ENCODE results near the gene ABHD3. TPM values are rescaled to one million over a fixed set of nuclear protein-coding genes. Genes with fewer than 3 reads are reported as not detected.

ABHD3 gene
- polyA plus RNA-seq, 1 donor (not counting 4 experiments of a cell fraction or from before 2014, with no cell fraction given): 31.6 TPM

GRCh38 chr18:21743166-21743832, 38.7 kb upstream of the ABHD3 start:
- Histone ChIP-seq H3K9ac (ENCODE audit: control insufficient read depth, extremely low read depth, insufficient read depth, low read length) (no peak overlapping the region), H3K4me3 (ENCODE audit: control insufficient read depth in 2 of 3, extremely low read depth in 1 of 3, insufficient read depth in 2 of 3, low read depth in 1 of 3, low read length in 3 of 3) (peak overlapping the region in 1 of 3 experiments; percentile 99), H3K4me1 (ENCODE audit: control insufficient read depth, extremely low read depth, insufficient read depth, low read length) (peaks cover 9% of the 10 kb centered on the region), H3K4me2 (ENCODE audit: control insufficient read depth, extremely low read depth, insufficient read depth, low read depth, low read length) (peak overlapping the region; percentile 93), H3K27ac (ENCODE audit: control insufficient read depth, insufficient read depth, low read length) (no peak overlapping the region), H3K9me3 (ENCODE audit: control insufficient read depth, low read depth, low read length) (no peaks in the 10 kb centered on the region), H3K36me3 (ENCODE audit: control insufficient read depth in 2 of 2, extremely low read depth in 1 of 2, insufficient read depth in 2 of 2, low read length in 2 of 2) (no peaks in the 10 kb centered on the region), H3K27me3 (ENCODE audit: control insufficient read depth, extremely low read depth, insufficient read depth, low read length) (no peaks in the 10 kb centered on the region), H3K79me2 (ENCODE audit: control insufficient read depth, insufficient read depth, low read length) (peaks cover 64% of the 10 kb centered on the region), H2AFZ (ENCODE audit: control insufficient read depth, low read length) (no peak overlapping the region), H4K20me1 (ENCODE audit: control insufficient read depth, extremely low read depth, insufficient read depth, low read length) (no peaks in the 10 kb centered on the region), H3K9me1 (ENCODE audit: control insufficient read depth, extremely low read depth, insufficient read depth, low read length) (no peaks in the 10 kb centered on the region)
- DNase-seq (ENCODE audit: low read depth, low spot score) (no peak), FAIRE-seq (no peak)
- dilution Hi-C loops (cut with MboI; ENCODE audit: extremely low pct_ligation_motif_present, low sequenced_read_pairs): no loop called here
- TF ChIP-seq CTCF (optimal IDR thresholded peaks at IDR 0.05 in 1 of 3, IDR thresholded peaks at IDR 0.05 in 1 of 3, conservative IDR thresholded peaks at IDR 0.05 in 1 of 3; ENCODE audit: extremely low read depth in 1 of 3, insufficient read depth in 2 of 3, low read length in 3 of 3) (no peak), EZH2 (IDR thresholded peaks at IDR 0.05; ENCODE audit: low read length) (no peak)

DNA sequence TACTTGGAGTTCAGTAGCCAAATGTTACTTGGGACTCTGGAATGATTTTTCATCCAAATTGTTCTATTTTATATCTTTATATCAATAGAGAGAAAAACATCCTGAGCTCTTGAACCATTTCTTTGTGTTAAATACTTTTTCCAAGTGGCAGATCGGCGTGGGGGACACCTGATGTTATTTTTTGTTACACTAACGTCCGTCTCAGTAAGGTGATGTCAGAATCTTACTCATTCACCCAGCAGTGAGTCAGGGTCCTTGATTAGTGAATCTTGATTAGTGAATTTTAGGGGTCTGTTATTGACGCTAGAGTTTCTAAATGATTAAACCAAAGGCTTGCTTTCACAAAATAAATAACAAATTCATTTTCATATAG, 37.7 kb upstream of the ABHD3 start:
- H3K9ac ChIP-seq (ENCODE audit: control insufficient read depth, extremely low read depth, insufficient read depth, low read length): peak overlapping the region; percentile 97
- peaks cover 56% of the 10 kb centered on the region for H3K79me2 ChIP-seq (ENCODE audit: control insufficient read depth, insufficient read depth, low read length)
- H4K20me1 ChIP-seq (ENCODE audit: control insufficient read depth, extremely low read depth, insufficient read depth, low read length): no peaks in the 10 kb centered on the region
- no peak for TF ChIP-seq EZH2 (IDR thresholded peaks at IDR 0.05; ENCODE audit: low read length)
- H3K4me1 ChIP-seq (ENCODE audit: control insufficient read depth, extremely low read depth, insufficient read depth, low read length): peaks cover 9% of the 10 kb centered on the region
- H3K9me3 ChIP-seq (ENCODE audit: control insufficient read depth, low read depth, low read length): no peaks in the 10 kb centered on the region
- peak overlapping the region; percentile 95 for H3K27ac ChIP-seq (ENCODE audit: control insufficient read depth, insufficient read depth, low read length)
- no peaks in the 10 kb centered on the region for H3K9me1 ChIP-seq (ENCODE audit: control insufficient read depth, extremely low read depth, insufficient read depth, low read length)
- H3K36me3 ChIP-seq (ENCODE audit: control insufficient read depth in 2 of 2, extremely low read depth in 1 of 2, insufficient read depth in 2 of 2, low read length in 2 of 2): no peaks in the 10 kb centered on the region
- DNase-seq (ENCODE audit: low read depth, low spot score) (no peak), FAIRE-seq (no peak)
- peak overlapping the region; percentile 84 to 99 (median 97) for H3K4me3 ChIP-seq (ENCODE audit: control insufficient read depth in 2 of 3, extremely low read depth in 1 of 3, insufficient read depth in 2 of 3, low read depth in 1 of 3, low read length in 3 of 3)
- dilution Hi-C loops (cut with MboI; ENCODE audit: extremely low pct_ligation_motif_present, low sequenced_read_pairs): no loop called here
- H3K27me3 ChIP-seq (ENCODE audit: control insufficient read depth, extremely low read depth, insufficient read depth, low read length): no peaks in the 10 kb centered on the region
- H3K4me2 ChIP-seq (ENCODE audit: control insufficient read depth, extremely low read depth, insufficient read depth, low read depth, low read length): peak overlapping the region; percentile 93
- no peak overlapping the region for H2AFZ ChIP-seq (ENCODE audit: control insufficient read depth, low read length)
